Ovary (tissue), 9 donors: ENCODE data around the gene EPS8L3. TPM values are rescaled to one million over a fixed set of nuclear protein-coding genes. Genes with fewer than 3 reads are reported as not detected.
A peak's percentile ranks its signal among the peaks of the same experiment; 100 is the strongest.

Experiments
- DNase-seq, 5 donors: peaks; one replicate each; pipeline ENCODE4 v3.0.0-alpha.2; 2019 to 2020
- H3K27ac ChIP-seq, 2 donors: fragments of 200-600 bp; one replicate each; pipeline versions ENCODE4 v1.5.1 to v1.8.0; 2019 to 2022
- H3K27me3 ChIP-seq: fragments of 200-600 bp; one replicate; pipeline ENCODE4 v1.8.0; 2022
- H3K36me3 ChIP-seq: fragments of 200-600 bp; sonication (generic); one replicate; pipeline ENCODE4 v1.5.1; 2019
- H3K4me1 ChIP-seq: one replicate; pipeline ENCODE4 v1.8.1; 2013; ENCODE audit warnings: mild to moderate bottlenecking, moderate library complexity; ENCODE audit not compliant: insufficient read depth
- H3K4me3 ChIP-seq: fragments of 200-600 bp; sonication (generic); one replicate; pipeline ENCODE4 v1.5.1; 2017
- H3K9me3 ChIP-seq, 2 donors: fragments of 200-600 bp in 1 of 2; sonication (generic) in 1 of 2; one replicate each; pipeline versions ENCODE4 v1.5.1 to v1.8.1; 2013 to 2019; ENCODE audit warnings: mild to moderate bottlenecking in 1 of 2, moderate library complexity in 1 of 2
- CTCF ChIP-seq, 3 donors: fragments of 450-650 bp in 2 of 3; fragments of 200-600 bp in 1 of 3; IDR thresholded peaks; one replicate each; pipeline versions ENCODE4 v1.5.1 to v1.8.0; 2016 to 2022; ENCODE audit warnings: antibody characterized with exemption in 3 of 3, mild to moderate bottlenecking in 1 of 3
- EP300 ChIP-seq: sonication (generic); formaldehyde crosslinking; IDR thresholded peaks from one replicate; pipeline ENCODE4 v1.6.1; 2017; ENCODE audit warnings: antibody characterized with exemption
- POLR2A ChIP-seq: fragments of 450-650 bp; IDR thresholded peaks from one replicate; pipeline ENCODE4 v1.6.1; 2017; ENCODE audit warnings: antibody characterized with exemption, mild to moderate bottlenecking, moderate library complexity
- WGBS, 3 donors: extraction: QIAGEN DNeasy Blood & Tissue Kit in 1 of 3; methylation state at CpG; one replicate each; pipeline versions ENCODE4 v1.1.5 to v1.1.7; 2013 to 2017; 5-methylcytosine and 5-hydroxymethylcytosine counted together
- intact Hi-C, 4 donors: fragments of 100-400 bp; cut with DNase I; formaldehyde crosslinking; loops; one replicate each; pipeline versions ENCODE4 v1.11.0 to v1.15.1; 2022 to 2023
- polyA plus RNA-seq, 2 donors: library from polyadenylated mRNA; stranded (reverse); fragments of 200-250 nt in 1 of 2; fragments of 350-450 nt in 1 of 2; fragmentation: Illumina TruSeq in 1 of 2; extraction: RNeasy Lipid Tissue Mini Kit (QIAGEN cat#74804) in 1 of 2; gene quantifications; one replicate each; pipeline ENCODE4 v1.2.3, GENCODE V29; 2013 to 2014
- total RNA-seq, 7 donors: library from RNA; depleted of rRNA in 2 of 7; stranded (reverse); fragments of >200 nt in 2 of 7; fragmentation: NEBNext Ultra II Directional in 3 of 7; extraction: Animal tissue kit (Norgen Biotek cat#: 25700) in 3 of 7; gene quantifications; one replicate each; pipeline versions ENCODE4 v1.1.0 to v1.2.4, GENCODE V29; 2016 to 2023
- donor health status: DM: no; HTN: no; CAD: no; lungs with moderate emphysema.
- donor health status: DM: no; HTN: no; CAD: no.
- donor health status: Bipolar disorder and iron deficiency.
- donor health status: DM: yes; HTN: yes; CAD: no.
- donor health status: DM: no; HTN: no; CAD: no.
- donor health status: DM: yes; HTN: yes; CAD: no.

Gene EPS8L3
- total and polyA plus RNA-seq, 9 donors, result 0.05 to 1.9 (median 0.52) TPM; not detected in 2

GRCh38 chr1:109740615-109741373 lies 22.9 kb downstream of the EPS8L3 start, which contains the start of gene GSTM3:
Gene GSTM3, minus strand, starts transcription at chr1:109741038. Its CDS starts 751 bp downstream, at chr1:109740287.
- no peak for DNase-seq
- intact Hi-C loops, result no loop called here
- H3K9me3 ChIP-seq, result no peaks in the 10 kb centered on the region
- H3K4me1 ChIP-seq, result peaks cover 3% of the 10 kb centered on the region
- H3K27me3 ChIP-seq, result no peaks in the 10 kb centered on the region
- peak within 1 kb of the TSS; percentile 31 to 82 for H3K27ac ChIP-seq
- TF ChIP-seq EP300, result no peak
- TF ChIP-seq POLR2A, result no peak
- TF ChIP-seq CTCF (IDR thresholded peaks at IDR 0.05), result no peak
- no peaks in the 10 kb centered on the region for H3K36me3 ChIP-seq
- WGBS, 3 donors, result 6 to 12% (median 7%) methylated on average over 10 of the region's 10 CpGs
- peak within 1 kb of the TSS; percentile 79 for H3K4me3 ChIP-seq

- Histone ChIP-seq H3K4me3 (peak overlapping the region; percentile 79), H3K27ac (peak overlapping the region; percentile 31 to 82), H3K36me3 (no peaks in the 10 kb centered on the region), H3K4me1 (peaks cover 3% of the 10 kb centered on the region), H3K9me3 (no peaks in the 10 kb centered on the region), H3K27me3 (no peaks in the 10 kb centered on the region)
- DNase-seq, result peak; percentile 86 to 93 (median 92)
- TF ChIP-seq POLR2A (peak; percentile 99), EP300 (no peak), CTCF (IDR thresholded peaks at IDR 0.05) (peak in 1 of 3 donors; percentile 8)
- intact Hi-C loops, result no loop called here
- 0 to 2% (median 1%) methylated on average over 53 to 86 of the region's 86 CpGs for WGBS, 3 donors
Measured at GRCh38 chr1:109739738-109740614, 23.7 kb downstream of the EPS8L3 start.

- no peak overlapping the region for H3K4me3 ChIP-seq
- no peak for DNase-seq
- H3K9me3 ChIP-seq, result no peaks in the 10 kb centered on the region
- intact Hi-C loops, result no loop called here
- H3K4me1 ChIP-seq, result no peaks in the 10 kb centered on the region
- WGBS, 3 donors, result 89 to 96% (median 91%) methylated on average over 4 of the region's 4 CpGs
- H3K36me3 ChIP-seq, result no peaks in the 10 kb centered on the region
- no peak overlapping the region for H3K27ac ChIP-seq
- no peaks in the 10 kb centered on the region for H3K27me3 ChIP-seq
- TF ChIP-seq CTCF (IDR thresholded peaks at IDR 0.05) (no peak), EP300 (no peak), POLR2A (no peak)
Measured at GRCh38 chr1:109733236-109733870, 30.4 kb downstream of the EPS8L3 start.

- intact Hi-C loops, result no loop called here
- Histone ChIP-seq H3K4me1 (no peaks in the 10 kb centered on the region), H3K9me3 (no peaks in the 10 kb centered on the region), H3K27ac (no peak overlapping the region), H3K4me3 (no peak overlapping the region), H3K27me3 (no peaks in the 10 kb centered on the region), H3K36me3 (no peaks in the 10 kb centered on the region)
- WGBS, 3 donors, result 47 to 59% (median 59%) methylated on average over 3 of the region's 3 CpGs
- no peak for TF ChIP-seq EP300
- no peak for TF ChIP-seq CTCF (IDR thresholded peaks at IDR 0.05)
- no peak for TF ChIP-seq POLR2A
- no peak for DNase-seq
Measured at GRCh38 chr1:109732390-109732881, 31.3 kb downstream of the EPS8L3 start.
